Stimulated activated CD4-positive, alpha-beta T cell treated with anti-CD3 and anti-CD28 coated beads, TNF-alpha, amount 100 ng/mL, for 1 hour (primary cell): Measurements from ENCODE around the gene ZC3H12A.

Source experiments
- DNase-seq, 3 donors: peaks; one replicate each; pipeline ENCODE4 v3.0.0-alpha.2; 2020; ENCODE audit warnings: low read depth in 3 of 3, low spot score in 1 of 3

Gene ZC3H12A

DNA sequence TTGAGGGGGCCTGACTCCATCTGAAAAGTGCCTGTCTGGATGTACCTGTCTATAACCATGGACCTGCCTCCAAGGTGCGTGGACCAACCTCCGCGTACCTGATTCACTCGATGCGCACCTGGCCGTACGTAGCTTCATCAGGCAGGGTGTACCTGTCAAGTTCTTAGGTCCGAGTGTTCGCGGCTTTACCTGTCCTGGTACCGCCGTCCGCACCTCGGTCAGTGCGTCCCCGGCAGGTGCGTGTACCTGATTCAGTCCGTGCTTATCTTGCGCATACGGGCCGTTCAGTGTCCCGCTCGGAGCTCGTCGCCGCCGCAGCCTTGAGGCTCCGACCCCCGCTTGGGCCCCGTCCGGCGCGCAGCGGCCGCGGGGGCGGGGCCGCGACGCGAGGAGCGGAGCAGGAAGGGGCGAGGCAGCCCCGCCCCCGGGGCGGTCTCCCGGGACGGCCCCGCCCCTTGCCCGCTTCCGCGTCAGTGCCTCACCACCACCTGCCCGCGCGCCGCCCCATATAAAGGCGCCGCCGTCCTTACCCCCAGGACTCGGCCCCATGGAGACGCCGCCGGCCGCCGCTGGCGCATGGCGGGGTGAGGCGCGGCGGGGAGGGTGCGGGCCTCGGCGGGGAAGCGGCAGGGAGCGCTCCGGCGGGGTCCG, at the start of gene ZC3H12A:
ZC3H12A (plus strand) TSS at position 535 of the 651 bp plus-strand sequence. CDS start 917 bp downstream, outside the sequence.
- DNase-seq: peak; percentile 90 to 94 (median 91)

DNA sequence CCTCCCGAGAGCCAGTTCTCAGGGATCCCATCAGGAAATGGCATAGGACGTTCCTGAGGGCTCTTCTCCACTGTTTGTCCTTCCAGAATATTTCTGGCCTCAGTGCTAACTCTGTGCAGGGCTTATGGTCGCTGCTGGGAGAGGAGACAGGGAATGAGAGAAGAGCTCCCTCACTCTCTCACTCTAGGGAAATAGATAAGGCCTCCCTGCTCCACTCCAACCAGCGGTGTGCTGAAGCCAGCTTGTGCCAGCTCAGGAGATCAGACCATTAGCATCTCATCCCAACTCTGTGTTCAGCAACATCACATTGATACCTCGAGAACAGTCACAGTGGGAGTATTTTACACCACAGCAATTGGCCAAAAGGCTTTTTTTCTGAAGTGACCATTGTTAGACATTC, 49.2 kb upstream of the ZC3H12A start:
- no peak for DNase-seq

DNA sequence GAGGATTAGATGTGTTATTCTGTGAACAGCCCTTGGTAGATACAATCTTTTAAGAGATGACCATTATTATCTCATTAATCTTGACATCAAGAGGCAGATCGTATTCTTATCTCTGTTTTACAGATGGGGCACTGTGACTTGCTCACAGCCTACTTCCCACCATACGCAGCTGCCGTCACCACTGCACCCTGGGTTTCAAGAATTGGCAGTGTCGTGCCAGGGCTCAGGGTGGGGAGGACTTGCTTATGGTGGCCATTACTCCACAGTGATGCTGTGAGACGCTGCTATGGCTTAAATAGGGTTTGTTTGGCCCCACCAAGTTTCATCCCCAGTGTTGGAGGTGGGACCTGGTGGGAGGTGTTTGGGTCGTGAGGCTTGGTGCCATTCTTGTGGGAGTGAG, 45.4 kb upstream of the ZC3H12A start:
- DNase-seq: no peak

DNA sequence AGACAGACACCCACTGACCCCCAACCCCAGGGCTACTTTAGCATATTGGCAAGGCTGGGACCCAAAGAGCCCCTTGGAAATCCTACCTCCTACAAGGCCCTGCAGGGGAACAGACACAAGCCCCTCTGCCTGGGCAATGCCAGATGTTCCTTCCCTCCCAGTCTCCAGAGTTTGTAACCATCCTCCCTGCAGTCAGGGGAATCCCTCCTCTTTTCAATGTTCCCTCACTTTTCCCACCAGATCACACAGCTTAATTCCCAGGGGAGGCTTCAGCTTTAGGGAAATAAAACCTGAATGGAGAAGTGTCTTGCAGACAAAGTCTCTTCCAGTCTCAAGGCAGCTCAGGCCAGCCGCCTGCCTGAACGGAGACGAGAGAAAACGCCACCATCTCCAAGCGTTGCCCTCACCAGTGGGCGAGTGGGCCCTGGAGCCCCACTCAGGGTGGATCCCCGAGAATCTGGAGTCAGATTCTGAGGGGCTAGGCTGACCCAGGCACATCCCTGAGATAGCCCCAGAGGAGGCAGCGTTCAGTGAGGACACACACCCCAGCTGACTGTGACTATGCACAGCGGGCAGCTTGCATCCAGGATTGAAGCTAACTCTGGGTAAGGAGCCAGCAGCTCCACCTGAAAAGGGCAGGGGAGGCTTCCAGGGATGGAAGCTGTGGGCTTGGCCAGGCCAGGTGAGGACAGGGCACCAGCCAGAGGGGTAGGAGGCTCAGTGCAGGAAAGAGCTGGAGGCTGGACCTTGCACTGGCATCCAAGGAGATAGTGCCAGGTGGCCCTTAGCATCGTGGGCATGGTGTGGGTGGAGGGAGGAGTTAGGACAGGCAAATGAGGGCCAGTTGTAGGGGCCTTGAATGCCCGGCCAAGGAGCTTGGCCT, 44.0 kb upstream of the ZC3H12A start:
- no peak for DNase-seq

DNA sequence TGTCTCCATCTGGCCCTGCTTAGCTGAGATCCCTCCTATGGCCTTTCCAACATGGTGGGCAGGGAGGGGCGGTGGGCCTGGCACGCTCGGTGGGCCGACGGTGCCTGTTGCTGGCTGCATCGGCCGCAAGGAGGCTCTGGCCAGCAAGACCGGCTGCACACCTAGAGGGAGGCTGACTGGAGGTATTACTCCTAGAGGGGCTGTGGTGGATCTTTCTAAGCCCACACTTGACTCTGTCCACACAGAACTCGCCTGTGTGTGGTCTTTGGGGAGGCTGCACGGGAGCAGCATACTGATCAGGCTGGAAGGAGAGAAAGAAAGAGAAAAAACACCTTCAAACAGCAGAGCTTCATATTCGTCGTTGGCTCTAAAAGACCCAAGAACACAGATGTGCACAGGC, 41.7 kb upstream of the ZC3H12A start:
- DNase-seq: no peak

DNA sequence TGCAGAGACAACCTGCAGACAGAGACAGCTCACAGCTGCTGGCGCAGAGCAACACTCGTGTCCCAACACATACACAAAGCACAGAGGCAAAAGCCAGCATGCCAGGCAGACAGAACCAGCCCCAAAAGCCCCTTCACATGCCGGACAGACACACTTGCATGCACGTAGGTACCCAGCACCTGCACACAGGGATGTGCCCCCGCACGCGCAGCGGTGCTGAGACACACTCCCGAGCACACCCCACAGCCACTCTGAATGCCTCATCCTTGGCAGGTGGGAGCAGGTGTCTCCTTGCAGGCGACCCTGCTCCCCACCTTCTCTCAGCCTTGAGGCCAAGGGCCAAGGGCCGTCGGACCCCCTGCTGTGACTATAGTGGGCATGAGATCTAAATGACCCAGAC, 41.2 kb upstream of the ZC3H12A start:
- no peak for DNase-seq

DNA sequence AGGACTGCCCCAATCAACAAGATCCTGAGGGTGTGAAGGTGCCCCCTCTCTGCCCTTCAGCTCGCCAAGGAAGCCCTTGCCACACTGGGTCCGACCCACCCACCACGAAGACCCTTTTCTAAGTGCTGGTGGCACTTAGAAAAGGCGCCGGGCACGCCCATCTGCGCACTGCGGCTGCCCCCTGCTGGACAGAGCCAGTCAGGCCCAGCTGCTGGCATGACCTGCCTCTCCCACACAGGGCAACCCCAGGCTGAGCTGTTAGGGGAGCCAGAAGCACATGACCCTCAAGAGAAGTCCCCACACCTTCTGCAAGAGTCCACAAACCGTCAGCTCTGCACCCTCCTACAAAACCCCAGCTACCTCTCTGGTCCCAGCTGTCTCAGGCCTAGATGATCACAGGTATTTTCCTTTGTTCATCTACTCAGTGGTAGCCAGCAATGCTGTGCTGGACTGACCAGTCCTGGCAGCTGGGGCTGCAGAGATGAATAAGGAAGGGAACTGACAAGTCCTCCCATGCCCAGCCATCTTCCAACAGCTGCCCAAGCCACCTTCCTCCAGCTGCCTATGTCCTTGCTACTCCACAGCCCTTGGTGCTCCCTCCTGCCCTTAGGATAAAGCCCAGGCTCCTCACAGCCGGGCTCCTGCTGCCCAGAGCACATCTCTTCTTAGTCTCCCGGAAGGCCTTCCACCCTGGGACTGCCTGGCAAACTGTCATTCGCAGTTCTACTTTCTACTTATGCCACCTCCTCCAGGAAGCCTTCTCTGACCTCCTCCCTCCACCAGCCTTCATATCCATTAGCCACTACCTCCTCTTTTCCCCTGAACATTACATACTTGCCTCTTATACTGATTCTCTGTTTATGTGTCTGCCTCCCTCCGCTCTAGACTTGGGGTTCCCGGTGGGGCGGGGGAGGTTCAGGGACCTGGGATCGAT, 39.8 kb upstream of the ZC3H12A start:
- peak in 2 of 3 donors; percentile 20 to 66 for DNase-seq

DNA sequence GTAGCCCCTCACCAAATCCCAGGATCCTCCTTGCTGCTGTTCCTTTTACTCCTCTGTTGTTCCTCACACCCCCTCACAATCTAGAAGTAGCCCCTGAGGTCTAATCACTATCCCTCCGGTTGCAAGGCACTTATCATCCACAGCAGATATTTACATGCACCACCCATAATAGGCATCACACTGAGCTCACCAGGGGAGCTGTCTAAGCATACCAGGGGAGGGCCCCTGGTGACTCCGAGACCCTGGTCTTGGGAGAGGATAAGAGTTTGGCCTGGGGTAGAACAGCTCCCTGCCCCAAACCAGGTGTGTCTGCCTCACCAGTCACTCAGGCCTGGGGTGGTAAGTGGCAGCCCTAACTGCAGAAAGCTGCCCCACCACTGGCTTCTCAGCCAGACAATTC, 37.3 kb upstream of the ZC3H12A start:
- DNase-seq: no peak

DNA sequence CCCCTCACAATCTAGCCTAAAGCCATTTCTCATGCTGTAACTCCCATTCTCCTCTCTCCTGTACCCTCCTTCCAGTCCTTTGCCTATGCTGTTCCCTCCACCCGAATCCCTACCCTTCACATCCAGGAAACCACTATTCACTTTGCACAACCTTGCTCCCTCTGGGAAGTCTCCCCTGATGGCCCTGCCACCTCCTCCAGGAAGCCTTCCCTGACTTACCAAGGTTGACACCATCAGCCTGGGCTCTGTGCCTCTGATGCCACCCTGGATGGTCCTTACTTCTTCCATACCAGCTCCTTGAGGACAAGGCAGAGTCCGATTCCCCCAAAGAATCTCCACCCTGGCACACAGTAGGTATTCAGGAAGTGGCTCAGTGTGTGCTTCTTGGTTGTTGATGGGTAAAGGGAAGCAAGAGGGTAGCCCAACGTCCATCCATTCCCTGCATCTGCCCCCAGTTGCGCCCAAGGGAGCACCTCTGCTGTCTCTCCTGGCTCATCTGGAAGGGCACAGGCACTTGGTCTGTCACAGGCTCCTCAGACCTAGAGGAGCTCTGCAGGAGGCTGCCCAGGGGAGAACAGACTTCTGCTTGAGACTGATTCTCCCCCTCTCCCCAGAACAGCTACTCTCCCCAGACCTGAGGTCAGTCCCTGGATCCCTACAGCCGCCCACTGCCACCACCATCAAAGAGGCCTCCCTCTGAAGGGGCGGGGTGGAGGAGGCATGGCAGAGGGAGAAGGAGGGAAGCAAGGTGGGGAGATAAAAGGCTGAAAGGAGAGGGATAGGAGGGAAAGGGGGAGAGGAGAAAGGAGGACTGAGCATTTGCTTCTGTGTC, 36.1 kb upstream of the ZC3H12A start:
- DNase-seq: no peak

DNA sequence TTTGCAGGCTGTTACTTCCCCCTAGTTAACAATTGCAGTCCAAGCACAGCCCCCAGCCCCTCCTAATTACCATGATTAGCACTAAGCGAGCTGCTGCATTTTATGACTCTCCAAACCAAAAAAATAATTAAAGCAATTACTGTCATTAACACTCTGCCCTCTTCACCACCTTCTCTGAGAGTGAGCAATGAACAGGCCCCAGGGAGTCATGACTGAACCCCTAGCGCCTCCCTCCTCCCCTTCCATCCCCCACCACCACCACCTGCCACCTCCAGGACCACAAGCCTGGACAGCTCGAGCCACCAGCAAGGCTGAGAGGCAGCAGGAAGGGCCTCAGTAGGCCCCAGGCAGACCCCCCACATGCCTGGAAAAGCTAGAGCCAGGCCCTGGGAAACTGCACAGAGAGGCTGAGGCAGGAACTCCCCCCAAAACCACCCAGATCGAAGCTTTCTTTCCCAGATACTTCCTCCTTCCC, 35.5 kb upstream of the ZC3H12A start:
- DNase-seq: no peak

DNA sequence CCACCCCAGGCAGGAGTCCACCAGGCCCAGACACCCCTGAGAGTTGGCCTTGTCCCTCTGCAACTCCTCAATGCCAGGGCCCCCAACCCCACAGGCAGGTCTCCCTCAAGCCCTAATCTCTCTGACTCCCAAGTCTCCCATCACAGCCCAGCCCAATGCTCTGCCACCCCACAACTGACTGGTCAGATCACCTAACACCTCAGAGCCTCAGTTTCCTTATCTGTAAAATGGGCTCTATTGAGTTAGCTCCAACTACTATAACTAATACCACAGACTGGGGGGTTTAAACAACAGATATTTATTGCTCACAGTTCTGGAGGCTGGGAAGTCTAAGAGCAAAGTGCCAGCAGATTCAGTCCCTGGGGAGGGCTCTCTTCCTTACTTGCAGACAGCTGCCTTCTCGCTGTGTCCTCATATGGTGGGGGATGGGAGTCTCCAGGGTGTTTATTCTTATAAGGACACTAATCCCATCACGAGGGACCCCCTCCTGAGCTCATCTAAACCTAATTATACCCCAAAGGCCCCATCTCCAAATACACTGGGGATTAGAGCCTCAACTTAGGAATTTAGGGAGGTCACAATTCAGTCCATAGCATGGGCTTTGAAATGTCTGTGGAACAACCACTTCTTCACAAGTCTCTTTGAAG, 34.9 kb upstream of the ZC3H12A start:
- no peak for DNase-seq

DNA sequence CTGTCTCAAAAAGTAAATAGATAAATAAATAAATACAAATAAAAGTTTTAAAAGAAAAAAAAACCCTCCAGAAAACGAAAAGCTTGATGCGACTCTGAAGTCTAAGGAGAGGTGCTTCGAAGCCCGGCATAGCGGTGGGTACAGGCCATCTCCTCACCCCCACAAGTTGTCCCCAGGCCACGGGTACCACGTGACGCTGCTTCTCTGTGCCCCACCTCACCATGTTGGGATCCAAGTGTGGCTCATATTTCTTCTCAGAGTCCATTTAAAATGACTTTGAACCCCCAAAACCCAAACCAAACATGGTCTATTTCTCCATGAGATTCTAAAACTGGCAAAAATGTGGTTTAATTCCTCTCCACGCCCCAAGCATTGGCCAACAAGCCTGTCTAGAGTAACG, 32.9 kb upstream of the ZC3H12A start:
- no peak for DNase-seq

DNA sequence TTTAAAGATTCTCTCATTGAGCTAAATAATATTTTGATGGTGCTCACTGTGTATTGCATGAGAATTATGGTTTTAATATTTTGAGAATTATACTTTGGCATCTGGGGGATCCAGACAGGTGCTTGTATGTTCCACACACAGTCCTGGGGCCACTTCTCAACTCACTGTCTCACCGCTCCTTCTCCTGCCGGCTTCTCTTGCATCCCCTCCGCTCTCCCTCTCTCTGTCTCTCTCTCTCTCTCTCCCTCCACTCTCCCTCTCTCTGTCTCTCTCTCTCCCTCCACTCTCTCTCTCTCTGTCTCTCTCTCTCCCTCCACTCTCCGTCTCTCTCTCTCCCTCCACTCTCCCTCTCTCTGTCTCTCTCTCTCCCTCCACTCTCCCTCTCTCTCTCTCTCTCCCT, 32.2 kb upstream of the ZC3H12A start:
- DNase-seq: no peak

DNA sequence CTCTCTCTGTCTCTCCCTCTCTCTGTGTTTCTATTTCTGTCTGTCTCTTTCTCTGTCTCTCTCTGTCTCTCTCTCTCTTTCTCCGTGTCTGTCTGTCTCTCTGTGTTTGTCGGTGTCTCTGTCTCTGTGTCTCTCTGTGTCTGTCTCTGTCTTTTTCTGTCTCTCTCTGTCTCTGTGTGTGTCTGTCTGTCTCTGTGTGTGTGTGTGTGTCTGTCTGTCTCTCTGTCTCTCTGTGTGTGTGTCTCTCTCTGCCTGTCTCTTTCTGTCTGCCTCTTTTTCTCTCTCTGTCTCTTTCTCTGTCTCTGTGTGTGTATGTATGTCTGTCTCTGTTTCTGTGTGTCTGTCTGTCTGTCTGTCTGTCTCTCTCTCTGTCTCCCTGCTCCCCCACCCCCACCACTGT, 31.7 kb upstream of the ZC3H12A start:
- DNase-seq: no peak

DNA sequence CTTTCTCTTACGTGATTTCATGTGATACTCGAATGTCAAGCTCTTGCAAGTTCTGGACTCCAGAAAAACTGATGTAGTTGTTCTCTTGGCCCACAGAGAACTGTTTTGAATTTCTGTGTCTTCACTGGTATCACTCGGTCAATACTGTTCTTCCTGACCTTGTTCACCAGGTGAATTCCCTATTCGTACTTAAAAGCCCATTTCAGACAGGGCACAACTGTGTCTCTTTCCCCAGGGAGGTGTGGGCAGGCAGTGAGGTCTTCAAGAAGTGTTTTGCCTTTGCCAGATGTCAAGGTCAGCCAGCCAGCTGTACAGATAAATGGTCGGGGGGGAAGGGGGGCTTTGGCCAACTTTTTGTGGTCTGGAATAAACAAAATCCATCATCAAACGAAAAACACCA, 27.5 kb upstream of the ZC3H12A start:
- no peak for DNase-seq

DNA sequence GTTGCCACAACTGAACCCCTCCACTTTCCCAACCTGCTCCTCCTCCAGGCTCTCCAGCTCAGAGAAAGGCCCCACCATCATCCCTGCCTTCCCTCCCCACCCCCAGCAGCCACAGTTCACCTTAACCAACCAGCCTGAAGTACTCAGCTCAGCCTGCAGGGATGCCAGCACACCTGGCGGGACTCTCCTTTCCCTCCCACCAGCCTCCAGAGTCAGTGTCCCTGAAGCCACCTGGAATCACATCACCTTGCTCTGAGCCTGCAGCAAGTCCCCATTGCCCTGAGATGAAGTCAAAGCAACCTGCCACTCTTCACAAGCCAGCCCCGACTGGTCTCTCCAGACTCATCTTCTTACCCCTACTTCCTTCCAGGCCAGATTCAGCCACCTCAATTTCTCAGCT, 26.2 kb upstream of the ZC3H12A start:
- DNase-seq: no peak

DNA sequence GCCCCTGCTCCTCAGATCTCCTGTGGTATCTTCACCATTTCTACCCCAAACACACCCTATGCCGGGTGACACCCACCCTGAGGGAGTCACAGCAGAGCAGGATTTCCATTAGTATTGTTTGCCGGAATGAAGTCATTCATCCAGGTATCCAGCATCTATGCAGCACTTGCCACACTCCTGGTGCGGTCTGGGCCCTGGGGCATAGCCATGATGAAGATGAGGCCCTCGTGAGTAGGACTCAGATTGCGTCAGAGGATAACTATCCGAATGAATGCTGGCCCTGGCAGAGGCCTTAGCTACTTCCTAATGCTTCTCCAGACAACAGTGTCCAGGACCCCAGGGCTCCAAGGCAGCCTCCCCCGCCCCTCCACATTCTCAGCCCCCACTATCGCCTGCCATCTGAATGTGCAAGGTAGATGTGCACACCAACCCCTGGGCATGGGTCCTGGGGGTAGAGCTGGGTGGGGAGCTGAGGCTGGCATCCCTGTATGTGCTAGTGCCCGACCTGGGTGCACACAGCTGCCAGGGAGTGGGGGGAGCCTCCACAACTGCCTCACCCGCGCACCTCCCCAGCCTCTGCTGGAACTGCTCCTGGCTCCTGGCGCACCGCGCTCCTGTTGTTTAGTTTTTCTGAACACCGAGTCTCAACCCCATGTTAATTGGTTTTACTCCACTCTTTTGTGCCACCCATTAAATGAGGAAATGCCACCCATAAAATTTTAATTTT, 25.5 kb upstream of the ZC3H12A start:
- no peak for DNase-seq

DNA sequence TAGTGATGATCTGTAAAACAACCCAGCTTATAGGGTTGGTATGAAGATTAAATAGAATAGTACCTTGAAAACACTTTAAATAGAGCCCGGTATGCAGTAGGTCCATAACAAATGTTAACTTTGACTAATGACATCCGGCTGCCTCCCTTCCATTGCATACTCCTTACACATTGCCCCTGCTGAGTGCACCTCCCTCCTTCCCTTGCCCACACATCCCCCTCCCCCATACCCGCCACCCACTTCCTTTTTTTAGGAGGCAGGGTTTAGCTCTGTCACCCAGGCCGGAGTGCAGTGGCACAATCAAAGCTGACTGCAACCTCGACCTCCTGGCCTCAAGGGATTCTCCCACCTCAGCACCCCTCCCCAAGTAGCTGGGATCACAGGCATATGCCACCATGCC, 24.4 kb upstream of the ZC3H12A start:
- DNase-seq: no peak

DNA sequence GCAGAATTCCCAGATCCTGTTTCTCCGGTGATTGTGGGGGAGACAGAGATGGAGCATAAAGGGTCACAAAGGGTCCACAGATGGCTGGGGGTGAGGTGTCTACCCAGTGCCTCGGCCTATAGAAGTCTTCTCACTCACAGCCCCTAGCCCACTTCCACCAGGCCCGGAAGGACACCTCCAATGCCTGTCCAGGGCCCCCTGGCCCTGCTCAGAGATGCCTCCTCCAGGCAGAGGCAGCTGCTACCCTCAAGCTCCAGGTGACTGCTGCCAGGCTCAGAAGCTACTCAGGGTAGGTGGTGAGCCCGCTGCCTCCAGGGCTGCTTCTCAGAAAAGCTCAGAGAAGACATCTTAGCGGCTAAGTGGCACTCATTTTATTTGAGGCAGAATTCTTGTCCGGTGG, 22.0 kb upstream of the ZC3H12A start:
- no peak for DNase-seq
